ENCODE measurements around the gene CALML6. TPM values are rescaled to one million over a fixed set of nuclear protein-coding genes. Genes with fewer than 3 reads are reported as not detected.

Gene CALML6
- total RNA-seq, 1 experiment from 2014 or later = 1.4 TPM

DNA sequence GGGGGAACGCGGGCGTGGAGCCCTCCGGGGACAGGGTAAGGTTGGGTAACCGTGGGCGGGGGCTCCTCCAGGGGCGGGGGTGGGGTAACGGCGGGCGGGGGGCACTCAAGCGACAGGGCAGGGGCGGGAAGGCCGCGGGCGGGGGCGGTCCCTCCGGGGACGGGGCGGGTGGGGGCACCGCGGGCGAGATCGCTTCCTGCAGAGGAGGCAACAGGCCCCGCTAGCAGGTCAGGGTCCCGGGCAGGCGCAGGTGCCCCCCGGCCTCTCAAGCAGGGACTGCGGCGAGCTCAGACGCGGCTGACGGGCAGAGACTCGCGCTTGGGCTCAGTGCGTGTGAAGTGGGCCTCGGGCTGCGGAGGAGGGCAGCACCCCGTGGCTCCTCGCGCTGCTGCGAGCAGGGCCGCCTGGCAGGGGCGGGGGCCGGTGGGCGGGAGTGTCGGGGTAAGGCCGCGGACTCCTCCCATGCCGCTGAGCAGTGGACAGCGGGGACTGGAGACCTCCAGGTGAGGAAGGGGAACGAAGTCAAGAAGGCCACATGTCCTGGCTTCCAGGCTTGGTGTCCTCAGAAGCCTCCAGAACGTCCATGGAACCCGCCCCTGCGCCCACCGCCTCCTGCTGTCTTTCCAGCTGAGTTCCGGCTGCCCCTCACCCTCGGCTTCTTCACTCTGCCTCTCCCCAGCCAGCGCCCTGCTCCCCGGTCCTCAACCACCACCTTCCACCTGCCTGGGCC lies 23.5 kb upstream of the CALML6 start:
- TF ChIP-seq, protein P1, sequence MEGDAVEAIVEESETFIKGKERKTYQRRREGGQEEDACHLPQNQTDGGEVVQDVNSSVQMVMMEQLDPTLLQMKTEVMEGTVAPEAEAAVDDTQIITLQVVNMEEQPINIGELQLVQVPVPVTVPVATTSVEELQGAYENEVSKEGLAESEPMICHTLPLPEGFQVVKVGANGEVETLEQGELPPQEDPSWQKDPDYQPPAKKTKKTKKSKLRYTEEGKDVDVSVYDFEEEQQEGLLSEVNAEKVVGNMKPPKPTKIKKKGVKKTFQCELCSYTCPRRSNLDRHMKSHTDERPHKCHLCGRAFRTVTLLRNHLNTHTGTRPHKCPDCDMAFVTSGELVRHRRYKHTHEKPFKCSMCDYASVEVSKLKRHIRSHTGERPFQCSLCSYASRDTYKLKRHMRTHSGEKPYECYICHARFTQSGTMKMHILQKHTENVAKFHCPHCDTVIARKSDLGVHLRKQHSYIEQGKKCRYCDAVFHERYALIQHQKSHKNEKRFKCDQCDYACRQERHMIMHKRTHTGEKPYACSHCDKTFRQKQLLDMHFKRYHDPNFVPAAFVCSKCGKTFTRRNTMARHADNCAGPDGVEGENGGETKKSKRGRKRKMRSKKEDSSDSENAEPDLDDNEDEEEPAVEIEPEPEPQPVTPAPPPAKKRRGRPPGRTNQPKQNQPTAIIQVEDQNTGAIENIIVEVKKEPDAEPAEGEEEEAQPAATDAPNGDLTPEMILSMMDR (IDR thresholded peaks at IDR 0.05; ENCODE audit: insufficient read depth in 1 of 2, low read depth in 1 of 2, low read length in 1 of 2, severe bottlenecking in 1 of 2, unreplicated experiment in 1 of 2) = no peak
- ChIA-PET POLR2A (interaction anchor here (0.7 kb wide), 1 partner anchor 10 kb away, joined by 11 read pairs; no protein-coding TSS in a partner anchor), CTCF (interaction anchor here (1.0 kb wide), 1 partner anchor 17 kb away, joined by 4 read pairs; no protein-coding TSS in a partner anchor)
- Mint-ChIP-seq H3K27me3 (ENCODE audit: insufficient read depth, unreplicated experiment) (no peaks in the 10 kb centered on the region), H3K27ac (ENCODE audit: unreplicated experiment) (peak overlapping the region; percentile 85), H3K4me3 (ENCODE audit: unreplicated experiment) (peak overlapping the region; percentile 96), H3K36me3 (ENCODE audit: insufficient read depth, unreplicated experiment) (peaks cover 26% of the 10 kb centered on the region), H3K9me3 (ENCODE audit: unreplicated experiment) (no peaks in the 10 kb centered on the region), H3K4me1 (ENCODE audit: low read depth, unreplicated experiment) (peaks cover 6% of the 10 kb centered on the region)
- no peaks in the 10 kb centered on the region for H3K36me3 ChIP-seq (ENCODE audit: control insufficient read depth, insufficient read depth, low read length)
- peak overlapping the region; percentile 91 for H3K4me3 ChIP-seq (ENCODE audit: low read depth, low read length)
- no peaks in the 10 kb centered on the region for H3K9me3 ChIP-seq
- H3K4me1 ChIP-seq = peaks cover 47% of the 10 kb centered on the region
- no peaks in the 10 kb centered on the region for H3K27me3 ChIP-seq (replicated peaks; ENCODE audit: control insufficient read depth, insufficient read depth, low read length)
- no TSS peak for BruUV-seq (replicated peaks)
- DNase-seq = peak; percentile 78 to 81
- intact Hi-C loops (cut with micrococcal nuclease; ENCODE audit: unreplicated experiment) = loop anchor here (1.0 to 2.0 kb wide), 2 partner anchors 28 to 33 kb away; partner anchors contain the start of gene TMEM52

DNA sequence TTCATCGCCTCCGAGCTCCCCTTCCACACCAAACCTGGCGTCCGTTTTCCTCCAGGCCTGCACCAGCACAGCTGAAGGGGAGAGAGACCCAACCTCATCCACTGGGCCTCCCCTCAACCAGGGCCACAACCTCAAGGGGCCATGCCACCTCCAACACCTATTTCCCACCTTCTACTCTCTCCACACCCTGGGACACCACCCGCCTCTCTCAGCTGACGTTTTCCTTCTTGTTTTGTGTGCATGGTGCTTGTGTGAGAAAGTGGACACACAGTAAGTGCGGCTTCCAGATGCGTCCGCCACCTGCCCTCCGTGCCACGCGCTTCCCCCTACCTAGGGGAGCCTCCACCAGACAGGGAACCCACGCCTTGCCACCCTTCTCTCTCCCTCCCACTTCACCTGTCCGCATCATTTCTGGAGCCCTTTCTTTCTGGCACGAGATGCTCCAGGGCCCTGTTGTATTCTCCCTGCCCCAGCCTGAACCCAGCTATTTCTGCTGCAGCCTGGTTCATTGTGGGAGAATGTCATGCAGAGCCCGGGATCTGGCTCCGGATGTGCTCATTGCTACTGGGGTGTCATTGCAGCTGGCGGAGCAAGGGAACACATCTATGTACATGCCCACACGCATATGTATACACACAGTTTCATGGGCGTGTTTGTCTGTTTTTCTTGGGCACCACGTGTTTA lies 22.8 kb upstream of the CALML6 start:
- Histone ChIP-seq H3K9me3 (no peaks in the 10 kb centered on the region), H3K27me3 (replicated peaks; ENCODE audit: control insufficient read depth, insufficient read depth, low read length) (no peaks in the 10 kb centered on the region), H3K4me1 (peaks cover 54% of the 10 kb centered on the region), H3K4me3 (ENCODE audit: low read depth, low read length) (peak overlapping the region; percentile 91), H3K36me3 (ENCODE audit: control insufficient read depth, insufficient read depth, low read length) (no peaks in the 10 kb centered on the region)
- CTCF ChIA-PET = interaction anchor here (1.0 kb wide), 1 partner anchor 17 kb away, joined by 4 read pairs; no protein-coding TSS in a partner anchor
- TF ChIP-seq, protein P1 (IDR thresholded peaks at IDR 0.05; ENCODE audit: insufficient read depth in 1 of 2, low read depth in 1 of 2, low read length in 1 of 2, severe bottlenecking in 1 of 2, unreplicated experiment in 1 of 2) = no peak
- DNase-seq = no peak
- Mint-ChIP-seq H3K4me3 (ENCODE audit: unreplicated experiment) (peak overlapping the region; percentile 96), H3K27me3 (ENCODE audit: insufficient read depth, unreplicated experiment) (no peaks in the 10 kb centered on the region), H3K27ac (ENCODE audit: unreplicated experiment) (peak overlapping the region; percentile 85), H3K4me1 (ENCODE audit: low read depth, unreplicated experiment) (peaks cover 6% of the 10 kb centered on the region), H3K9me3 (ENCODE audit: unreplicated experiment) (no peaks in the 10 kb centered on the region), H3K36me3 (ENCODE audit: insufficient read depth, unreplicated experiment) (peaks cover 25% of the 10 kb centered on the region)
- POLR2A ChIA-PET = no interaction called here
- TSS peak; percentile 49 for BruUV-seq (replicated peaks)
- intact Hi-C loops (cut with micrococcal nuclease; ENCODE audit: unreplicated experiment) = no loop called here

DNA sequence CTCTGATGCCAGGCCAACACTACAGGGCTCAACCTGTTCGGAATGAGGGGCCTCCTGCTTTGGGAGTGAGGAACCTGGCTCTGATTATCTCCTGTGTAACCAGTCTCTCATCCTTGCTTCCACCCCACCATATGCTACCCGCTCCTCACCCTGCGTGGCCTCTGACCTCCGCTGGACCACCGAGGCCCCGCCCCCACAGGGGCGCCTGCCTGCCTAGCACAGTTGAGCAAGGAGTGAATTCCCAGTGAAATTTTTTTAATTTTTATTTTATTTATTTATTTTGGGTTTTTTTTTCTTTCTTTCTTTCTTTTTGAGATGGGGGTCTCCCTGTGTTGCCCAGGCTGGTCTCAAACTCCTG lies 22.3 kb upstream of the CALML6 start:
- H3K27ac Mint-ChIP-seq (ENCODE audit: unreplicated experiment) = peak overlapping the region; percentile 85
- Histone ChIP-seq H3K9me3 (no peaks in the 10 kb centered on the region), H3K27me3 (replicated peaks; ENCODE audit: control insufficient read depth, insufficient read depth, low read length) (no peaks in the 10 kb centered on the region), H3K4me3 (ENCODE audit: low read depth, low read length) (no peak overlapping the region), H3K36me3 (ENCODE audit: control insufficient read depth, insufficient read depth, low read length) (no peaks in the 10 kb centered on the region), H3K4me1 (peaks cover 56% of the 10 kb centered on the region)
- no peaks in the 10 kb centered on the region for H3K9me3 Mint-ChIP-seq (ENCODE audit: unreplicated experiment)
- DNase-seq = no peak
- BruUV-seq (replicated peaks) = no TSS peak
- H3K4me1 Mint-ChIP-seq (ENCODE audit: low read depth, unreplicated experiment) = peaks cover 6% of the 10 kb centered on the region
- TF ChIP-seq, protein P1 (IDR thresholded peaks at IDR 0.05; ENCODE audit: insufficient read depth in 1 of 2, low read depth in 1 of 2, low read length in 1 of 2, severe bottlenecking in 1 of 2, unreplicated experiment in 1 of 2) = no peak
- intact Hi-C loops (cut with micrococcal nuclease; ENCODE audit: unreplicated experiment) = no loop called here
- peak overlapping the region; percentile 96 for H3K4me3 Mint-ChIP-seq (ENCODE audit: unreplicated experiment)
- ChIA-PET POLR2A (no interaction called here), CTCF (no interaction called here)
- H3K36me3 Mint-ChIP-seq (ENCODE audit: insufficient read depth, unreplicated experiment) = peaks cover 25% of the 10 kb centered on the region
- H3K27me3 Mint-ChIP-seq (ENCODE audit: insufficient read depth, unreplicated experiment) = no peaks in the 10 kb centered on the region
